Colon (tissue), 2 donors: ENCODE data around the gene ADA.

Source experiments
- FAIRE-seq: peaks from 2 replicates; lab custom pipeline; 2012; peaks lifted over from hg19 to GRCh38; lab: Jason Lieb, UNC
- donor health status: control.
- donor health status: control.

ADA gene

DNA sequence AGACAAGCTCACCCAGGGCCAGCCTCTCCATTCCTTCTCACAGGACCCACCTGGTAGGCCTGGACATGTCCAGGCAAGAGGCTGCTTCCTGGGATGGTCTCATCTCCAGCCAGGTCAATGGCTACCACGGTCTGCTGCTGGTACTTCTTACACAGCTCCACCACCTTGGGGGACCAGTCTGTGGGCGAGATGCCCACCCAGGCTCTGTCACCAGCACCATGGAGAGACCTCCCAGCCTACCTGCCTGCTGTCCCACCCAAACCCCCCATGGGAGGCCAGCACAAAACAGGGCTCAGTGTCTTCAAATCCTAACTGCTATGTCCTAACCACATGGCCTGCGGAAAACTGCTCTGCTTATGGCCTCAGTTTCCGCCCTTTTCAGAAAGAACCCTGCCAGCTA, 27.3 kb downstream of the ADA start:
- FAIRE-seq = no peak

DNA sequence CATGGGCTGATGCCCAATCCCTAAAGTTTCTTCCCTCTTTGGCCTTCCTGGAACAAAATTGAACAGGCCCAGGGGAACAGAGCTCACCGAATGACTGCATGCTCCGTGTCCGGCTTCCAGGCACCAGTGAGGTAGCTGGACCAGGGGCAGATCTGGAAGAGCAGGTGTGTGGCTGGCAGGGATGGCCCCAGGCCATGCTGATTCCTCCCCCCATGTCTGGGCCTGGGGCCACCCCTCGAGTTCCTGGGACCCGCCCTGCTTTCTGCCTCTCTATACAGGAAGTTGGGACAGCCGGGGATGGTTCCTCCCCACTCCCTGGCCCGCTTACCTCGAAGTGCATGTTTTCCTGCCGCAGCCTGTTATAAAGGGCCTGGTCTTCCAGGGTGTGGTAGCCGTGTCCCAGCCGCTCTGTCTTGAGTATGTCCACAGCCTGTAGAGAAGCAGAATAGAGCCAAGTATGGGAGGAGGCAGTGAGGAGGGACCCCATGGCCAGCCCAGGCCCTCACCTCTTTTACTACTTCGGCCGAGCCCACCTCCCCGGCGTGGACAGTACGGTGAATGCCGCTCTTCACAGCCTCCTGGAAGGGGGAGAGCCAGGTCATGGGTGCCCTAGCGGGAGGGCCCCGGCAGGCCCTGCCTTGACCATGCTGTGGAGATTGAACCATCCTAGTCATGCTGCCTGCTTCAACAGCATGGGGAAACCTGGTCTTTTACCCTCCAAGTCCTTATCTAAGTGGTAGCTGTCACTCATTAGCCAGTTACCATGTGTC, 28.8 kb downstream of the ADA start:
- no peak for FAIRE-seq

DNA sequence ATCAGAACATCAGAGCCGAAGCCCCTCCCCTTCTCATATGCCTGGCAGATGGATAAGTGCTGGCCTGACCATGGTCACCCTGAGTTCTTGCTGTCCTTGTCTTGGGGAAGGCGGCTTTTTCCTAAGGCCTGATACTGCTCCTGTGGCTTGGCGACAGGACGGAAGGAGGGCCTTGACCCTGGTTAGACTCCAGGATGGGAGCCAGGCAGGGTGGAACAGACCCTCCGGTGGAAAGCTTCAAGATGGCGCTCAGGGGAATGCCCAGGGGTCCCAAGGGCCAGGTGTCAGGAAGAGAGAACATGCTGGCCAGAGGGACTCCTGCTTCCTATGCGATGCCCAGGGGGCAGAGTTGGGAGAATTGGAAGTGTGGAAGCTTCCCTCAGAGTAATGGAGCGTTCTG, 29.6 kb downstream of the ADA start:
- FAIRE-seq = no peak

DNA sequence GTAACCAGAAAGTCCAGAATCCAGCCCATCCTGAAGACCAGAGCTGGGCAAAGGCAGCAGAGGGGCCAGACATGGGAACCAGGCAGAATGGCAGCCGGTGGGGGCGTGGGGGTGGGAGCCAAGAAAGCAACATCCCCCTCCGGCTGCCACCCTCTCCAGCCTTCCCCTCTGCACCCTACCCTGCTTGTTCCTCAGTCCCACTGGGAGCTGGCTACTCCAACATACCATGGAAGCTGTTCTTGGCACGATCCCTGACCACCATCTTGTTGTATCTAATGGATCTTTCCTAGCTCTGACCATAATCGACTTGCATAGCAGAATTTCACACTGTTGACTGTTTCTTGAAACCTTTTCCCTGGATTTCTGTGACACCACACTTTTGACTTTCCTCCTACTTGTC, 30.2 kb downstream of the ADA start:
- no peak for FAIRE-seq

DNA sequence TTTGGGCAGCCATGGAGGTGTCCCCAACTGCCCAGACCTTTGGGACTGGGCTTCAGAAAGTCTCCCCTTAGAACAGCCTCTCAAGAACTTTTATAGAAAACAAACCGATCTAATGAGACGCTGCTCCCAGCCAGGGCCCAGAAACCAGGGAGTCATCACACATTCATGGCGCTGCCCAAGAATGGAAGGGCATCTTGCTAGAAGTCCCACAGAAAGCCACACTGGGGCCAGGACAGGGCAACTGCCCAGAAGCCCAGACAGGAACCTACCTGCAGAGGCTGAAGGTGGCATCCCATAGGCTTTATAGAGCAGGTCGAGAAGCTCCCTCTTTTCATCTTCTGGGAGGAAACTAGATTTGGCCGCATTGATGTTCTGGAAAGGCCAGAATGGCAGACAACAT, 31.5 kb downstream of the ADA start:
- FAIRE-seq = no peak

DNA sequence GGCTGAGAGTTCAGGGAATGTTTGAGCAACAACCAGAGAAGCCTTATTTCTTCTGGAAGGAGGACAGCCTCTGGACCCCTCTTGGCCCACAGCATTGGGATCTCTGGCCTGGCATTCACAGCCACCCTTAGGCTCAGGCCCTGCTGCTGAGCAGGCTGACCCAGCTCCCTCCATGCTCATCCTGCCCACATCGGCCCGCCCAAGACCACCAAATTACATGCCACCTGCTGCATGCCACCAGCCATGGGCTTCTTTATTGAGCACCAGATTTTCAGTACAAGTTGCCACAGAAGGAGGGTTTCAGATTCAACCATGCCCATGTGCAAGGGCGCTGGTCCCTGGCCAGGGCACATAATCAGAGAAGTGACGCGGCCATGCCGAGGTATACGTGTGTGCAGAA, 32.2 kb downstream of the ADA start:
- no peak for FAIRE-seq

DNA sequence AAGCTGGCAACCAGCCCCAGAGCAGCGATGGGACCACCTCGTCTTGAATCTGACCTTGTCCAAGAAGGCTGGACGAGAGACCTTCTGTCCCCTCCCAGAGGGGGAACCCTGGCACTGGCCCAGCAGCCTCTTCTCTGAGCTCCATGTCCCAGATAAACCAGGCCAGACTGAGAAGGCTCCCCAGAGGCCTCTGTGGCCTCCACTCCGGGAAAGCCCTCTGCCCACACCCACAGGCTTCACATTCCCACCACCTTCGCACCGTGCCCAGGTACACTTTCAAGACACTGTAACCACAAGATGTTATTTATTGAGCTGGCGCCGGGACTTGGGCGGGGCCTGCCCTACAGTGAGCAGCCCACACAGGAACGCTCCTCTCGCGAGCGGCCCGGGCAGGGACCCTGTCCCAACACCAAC, 33.2 kb downstream of the ADA start:
- FAIRE-seq = no peak

DNA sequence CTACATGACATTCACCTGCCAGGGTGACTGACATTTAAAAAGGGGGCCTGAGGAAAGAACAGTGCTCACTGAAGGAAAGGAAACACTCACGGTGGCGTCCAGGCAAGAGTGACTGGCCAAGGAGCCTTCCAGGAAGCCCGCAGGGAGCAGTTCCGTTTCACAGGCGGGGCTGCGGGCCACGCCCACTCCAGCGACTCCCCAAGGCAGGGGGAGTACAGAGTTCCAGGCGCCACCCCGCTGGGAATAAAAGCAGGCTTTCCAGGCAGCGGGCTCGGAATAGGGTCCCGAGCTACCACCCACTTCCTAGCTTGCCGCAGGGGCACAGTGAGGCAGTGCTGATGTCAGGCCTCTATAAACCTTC, 34.9 kb downstream of the ADA start:
- FAIRE-seq = no peak

DNA sequence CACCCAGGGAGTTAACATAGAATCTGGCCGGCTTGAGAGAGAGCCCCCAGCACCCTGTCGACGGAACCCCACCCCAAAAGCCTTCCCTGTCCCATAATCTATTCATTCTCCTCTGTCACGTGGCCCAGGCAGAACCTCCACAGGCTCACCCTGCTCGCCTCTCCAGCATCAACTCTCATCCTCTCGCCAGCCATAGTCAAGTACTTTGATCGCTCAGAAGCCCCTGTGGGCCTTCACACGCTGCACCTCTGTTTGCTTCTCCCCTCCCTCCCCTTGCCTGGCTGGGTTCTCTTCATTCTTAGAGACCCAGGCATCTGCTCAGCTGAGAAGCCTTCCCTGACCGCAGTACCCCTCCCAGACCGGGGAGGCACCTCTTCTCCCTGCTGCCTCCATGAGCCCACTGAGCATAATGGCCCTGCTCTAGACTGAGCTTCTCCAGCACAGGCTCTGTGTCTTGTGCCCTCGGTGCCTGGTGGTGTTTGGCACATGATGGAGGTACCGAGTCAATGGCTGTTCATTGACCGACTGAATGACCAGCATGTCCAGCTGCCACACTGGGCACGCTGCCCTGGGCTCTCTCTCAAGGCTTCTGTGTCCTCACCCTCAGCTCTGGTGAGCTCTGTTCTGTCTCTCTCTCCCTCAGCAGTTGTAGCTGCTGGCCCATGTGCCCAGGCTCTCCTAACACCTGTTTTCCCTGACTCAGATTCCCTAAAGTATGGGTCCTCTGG, 35.5 kb downstream of the ADA start:
- no peak for FAIRE-seq

DNA sequence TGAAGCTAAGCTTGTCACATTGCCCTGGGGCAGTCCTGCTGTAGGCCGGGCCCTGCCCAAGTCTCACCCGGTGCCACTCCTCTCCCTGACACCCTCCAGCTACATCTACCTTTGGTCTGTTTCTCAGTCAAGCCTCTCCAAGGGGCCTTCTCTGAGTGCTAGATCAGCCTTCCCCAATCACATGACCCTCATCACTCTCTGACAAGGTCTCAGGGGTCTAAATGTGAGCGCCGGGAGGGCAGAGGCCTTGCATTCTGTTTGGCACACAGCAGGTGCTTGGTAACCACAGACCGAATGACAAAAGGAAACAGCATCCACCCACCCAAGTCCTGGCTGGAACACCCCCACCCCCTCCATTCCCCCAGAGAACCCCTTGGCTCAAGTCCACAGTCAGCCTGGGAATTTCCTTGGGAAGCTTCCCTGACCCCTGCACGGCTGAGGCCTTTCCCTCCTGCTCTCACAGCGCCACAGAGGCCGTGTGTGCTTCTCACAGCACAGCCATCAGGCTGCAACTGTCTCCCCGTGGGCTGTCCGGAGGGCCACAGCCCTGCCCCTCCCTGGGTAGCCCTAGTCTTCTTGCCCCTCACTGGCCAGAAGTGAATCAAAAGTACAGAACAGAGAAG, 36.2 kb downstream of the ADA start:
- no peak for FAIRE-seq

DNA sequence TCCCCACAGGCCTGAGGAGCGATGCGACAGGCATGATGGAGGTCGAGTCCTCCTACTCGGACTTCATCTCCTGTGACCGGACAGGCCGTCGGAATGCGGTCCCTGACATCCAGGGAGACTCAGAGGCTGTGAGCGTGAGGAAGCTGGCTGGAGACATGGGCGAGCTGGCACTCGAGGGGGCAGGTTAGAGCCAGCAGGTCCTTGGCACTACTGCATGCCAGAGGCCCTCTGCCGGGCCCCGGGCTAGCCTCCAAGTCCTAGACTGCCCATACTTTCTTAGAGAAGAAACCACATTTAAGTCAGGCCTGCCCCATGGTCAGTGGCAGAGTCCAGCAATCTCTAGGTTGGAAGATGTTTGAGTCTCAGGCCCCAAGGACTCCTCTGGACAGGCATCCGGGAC, 37.0 kb downstream of the ADA start:
- no peak for FAIRE-seq

DNA sequence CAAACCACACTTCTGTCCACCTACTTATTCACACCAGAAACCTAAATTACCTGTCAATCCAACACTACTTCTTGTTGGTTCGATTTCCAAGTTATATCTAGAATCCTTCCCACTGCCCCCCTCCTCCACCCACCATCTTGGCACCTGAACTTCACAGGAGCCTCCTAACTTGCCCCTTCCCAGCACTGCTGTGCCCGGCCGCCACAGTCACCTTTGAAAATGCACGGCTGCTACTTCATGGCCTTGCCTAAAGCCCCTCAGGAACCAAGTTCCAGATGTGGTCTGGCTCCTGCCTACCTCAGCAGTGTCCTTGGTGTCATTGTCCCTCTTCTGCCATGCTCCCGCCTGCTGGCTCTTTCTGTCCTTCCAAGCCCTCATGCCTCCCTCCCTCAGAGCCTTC, 37.9 kb downstream of the ADA start:
- FAIRE-seq = no peak

DNA sequence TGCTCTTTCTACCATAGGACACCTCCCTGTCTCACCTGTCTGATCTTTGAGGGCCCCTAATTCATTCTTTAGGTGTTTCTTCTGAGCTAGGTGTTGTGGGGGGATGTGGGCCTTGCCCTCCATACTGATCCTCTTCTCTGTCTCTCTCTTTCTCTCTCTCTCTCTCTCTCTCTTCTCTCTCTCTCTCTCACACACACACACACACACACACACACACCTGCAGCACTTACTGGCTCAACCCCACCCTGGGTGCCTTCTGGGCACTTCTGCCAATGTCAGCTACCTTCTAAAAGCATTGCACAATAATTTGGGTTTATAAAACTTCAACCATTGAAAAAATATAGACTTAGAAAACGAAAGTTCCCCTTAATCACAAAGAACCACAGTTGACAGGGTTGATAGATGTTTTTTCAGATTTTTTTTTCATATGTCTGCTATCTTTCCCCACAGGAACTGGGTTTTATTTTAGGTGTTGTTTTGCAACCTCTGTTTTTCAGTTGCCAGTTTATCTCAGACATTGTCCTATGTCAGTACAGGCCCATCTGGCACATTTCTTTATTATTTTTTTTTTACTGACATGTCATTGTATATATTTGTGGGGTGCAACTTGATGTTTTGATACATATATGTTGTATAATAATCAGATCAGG, 41.1 kb downstream of the ADA start:
- FAIRE-seq = no peak

DNA sequence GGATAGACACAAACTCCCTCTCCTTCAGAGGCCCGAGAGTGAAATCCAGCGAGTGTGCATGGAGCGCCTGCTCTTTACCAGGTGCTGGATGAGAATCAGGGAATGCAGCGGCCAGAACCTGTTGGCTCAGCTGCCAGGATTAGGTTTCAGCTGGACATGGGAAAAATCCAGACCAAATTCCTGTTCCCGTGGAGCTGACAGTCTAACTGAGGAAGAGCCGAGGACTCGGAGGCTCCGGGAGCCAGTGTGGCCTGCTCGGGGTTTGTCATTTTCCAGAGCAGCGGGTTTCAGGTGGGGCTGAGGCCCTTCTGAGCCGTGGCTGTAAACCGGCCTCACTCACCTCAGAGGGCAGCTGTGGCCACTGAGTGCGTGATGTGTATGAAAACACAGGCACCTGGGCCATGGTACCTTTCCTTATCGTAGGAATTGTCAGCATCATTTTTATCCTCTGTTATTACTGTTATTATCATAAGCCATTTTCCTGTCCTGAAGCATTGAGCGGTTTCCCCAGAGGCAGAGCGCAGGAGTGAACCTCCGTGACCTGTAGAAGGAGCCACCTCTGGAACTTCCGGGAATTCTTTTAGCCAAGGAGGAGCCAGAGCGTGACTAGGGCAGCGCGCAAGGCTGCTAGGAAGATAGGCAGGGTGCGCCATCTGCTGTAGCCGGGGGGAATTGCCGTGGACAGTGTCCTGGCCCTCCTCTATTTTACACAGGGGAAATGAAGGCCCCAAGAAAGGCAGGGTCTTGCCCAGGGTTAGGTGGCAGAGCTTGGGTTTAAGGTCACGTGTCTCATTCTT, 41.8 kb downstream of the ADA start:
- FAIRE-seq = no peak

DNA sequence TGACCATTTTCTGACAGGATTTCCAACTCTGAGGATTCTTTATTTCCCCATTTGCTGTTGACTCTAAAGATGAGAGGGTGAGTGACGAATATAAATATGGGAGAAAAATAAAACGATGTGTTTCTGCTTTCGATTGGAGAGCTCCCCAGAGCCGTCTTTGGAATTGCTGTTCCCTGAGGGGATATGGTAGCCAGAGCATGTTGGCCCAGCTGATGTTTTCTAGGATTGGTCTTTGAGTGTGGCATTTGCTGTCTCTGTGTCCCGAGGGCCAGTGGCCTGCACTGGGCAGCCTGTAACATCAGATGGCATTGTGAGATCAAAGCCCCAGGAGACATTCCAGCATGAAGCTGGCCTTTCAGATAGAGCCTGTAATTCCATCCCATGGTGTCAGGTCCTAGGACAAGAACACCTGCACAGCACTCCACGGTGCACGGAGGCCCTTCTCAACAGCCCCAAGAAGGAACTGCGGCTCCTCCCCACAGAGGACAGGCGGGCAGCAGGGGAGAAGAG, 42.4 kb downstream of the ADA start:
- FAIRE-seq = no peak

DNA sequence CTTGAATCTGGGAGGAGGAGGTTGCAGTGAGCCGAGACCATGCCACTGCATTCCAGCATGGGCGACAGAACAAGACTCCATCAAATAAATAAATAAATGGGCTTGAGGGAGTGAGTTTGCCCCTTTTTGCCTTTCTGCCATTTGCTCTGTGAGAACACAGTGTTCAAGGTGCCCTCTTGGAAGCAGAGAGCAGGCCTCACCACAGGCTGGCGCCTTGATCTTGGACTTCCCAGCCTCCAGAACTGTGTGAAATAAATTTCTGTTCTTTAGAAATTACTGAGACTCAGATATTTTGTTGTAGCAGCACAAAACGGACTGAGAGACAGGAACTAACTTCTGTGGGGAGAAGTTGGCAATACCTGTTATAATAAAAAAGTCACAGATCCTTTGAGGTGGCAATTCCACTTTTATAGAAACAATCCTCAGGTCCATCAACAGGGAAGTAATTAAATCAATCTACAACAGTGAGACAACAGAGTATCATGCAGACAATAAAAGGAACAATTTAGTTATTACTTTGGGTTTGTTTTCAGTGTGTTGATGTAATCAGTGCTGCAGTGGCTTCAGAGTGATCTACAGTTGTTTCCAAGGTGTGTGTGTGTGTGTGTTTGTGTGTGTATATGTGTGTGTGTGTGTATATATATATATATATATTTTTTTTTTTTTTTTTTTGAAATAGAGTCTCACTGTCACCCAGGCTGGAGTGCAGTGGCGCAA, 44.6 kb downstream of the ADA start:
- no peak for FAIRE-seq

DNA sequence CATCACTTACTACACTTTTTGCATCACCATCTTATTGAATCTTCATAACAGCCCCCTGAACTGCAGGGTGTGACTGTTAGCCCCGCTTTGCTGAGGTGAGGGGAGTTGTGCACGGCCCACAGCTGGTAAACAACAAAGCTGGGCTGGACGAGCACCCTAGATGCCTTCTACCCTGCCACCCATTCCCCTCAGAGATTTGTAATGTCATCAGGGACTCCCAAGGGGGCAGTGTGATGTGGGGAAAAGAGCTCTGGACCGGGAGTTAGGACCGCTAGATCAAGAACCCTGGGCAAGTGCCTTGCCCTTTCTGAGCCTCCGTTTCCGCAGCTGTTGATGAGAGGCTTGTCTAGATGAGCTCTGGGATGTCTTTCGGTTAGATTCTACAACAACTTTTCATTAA, 48.2 kb downstream of the ADA start:
- FAIRE-seq = no peak

DNA sequence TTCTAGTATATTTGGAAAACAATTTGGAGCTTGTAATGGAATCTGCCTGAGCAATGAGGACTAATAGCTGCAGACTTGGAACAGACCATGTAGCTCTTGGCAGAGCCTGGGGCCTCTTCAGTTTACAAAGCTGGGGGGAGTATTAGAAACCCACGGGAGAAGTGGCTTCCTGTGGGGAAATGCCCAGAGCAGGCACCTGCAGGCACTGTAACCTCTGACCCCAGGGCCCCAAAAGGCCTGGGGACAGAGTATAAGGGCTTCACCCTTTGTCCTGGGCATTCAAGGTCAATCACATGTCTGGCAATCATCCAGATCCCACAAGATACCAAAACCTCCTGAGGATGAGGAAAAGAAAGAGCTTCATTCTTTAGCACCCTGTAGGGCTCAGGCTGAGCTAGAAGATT, 49.7 kb downstream of the ADA start:
- no peak for FAIRE-seq

DNA sequence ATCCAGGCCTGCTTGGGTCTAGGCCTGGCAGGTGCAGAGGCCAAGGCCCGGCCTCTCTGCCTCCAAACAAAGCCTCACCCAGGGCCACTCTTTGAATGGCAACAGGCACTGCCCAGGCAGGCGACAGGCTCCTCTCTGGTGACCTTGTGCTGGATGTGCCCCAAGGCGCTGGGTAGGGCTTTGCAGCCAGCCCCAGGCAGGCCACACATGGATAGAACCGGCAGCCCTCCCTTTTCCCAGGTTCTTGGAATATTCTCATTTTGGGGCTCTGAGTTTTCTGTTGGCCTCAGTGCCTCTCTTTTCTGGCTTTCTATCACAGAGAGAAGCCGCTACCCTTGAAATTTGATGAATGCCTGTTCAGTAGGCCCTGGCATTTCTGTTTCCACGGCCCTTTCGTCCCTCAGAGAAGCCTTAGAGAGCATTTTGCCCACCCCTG, 50.2 kb downstream of the ADA start:
- no peak for FAIRE-seq

DNA sequence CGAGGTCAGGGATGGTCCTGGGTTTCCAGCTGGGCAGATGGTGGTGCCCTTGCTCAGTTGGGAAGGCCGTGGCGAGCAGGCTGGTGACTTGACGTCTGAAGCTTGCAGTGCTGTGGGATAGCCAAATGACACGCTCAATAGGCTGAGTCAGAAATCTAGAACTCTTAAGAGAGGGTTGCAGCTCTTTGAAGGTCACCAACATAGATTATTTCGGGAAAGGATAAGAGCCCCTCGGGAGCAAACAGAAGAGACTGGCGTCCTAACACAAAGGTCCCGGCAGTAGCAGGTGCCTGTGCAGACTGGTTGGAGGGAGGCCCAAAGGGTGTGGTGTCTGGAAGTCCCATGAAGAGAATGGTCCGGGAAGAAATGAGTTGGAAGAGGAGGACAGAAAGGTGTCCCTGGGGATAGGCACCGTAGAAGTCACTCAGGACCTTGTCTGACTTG, 50.7 kb downstream of the ADA start:
- no peak for FAIRE-seq

DNA sequence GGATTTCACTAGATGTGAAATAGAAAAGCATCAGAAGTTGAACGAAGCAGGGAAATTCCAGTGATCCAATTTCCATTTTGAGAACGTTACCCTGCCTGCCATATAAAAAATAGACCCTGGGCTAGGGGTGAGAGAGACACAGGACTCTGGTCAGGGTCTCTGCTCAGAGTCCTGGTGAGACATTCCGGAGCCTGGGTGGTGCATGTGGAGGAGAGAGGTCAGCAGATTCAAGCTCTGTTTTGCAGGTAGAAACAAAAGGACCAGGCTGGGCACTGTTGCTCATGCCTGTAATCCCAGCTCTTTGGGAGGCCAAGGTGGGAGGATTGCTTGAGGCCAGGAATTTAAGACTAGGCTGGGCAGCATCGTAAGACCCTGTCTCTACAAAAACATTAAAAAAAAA, 51.2 kb downstream of the ADA start:
- FAIRE-seq = no peak
